ENCODE measurements around the gene PKMYT1.

DNA sequence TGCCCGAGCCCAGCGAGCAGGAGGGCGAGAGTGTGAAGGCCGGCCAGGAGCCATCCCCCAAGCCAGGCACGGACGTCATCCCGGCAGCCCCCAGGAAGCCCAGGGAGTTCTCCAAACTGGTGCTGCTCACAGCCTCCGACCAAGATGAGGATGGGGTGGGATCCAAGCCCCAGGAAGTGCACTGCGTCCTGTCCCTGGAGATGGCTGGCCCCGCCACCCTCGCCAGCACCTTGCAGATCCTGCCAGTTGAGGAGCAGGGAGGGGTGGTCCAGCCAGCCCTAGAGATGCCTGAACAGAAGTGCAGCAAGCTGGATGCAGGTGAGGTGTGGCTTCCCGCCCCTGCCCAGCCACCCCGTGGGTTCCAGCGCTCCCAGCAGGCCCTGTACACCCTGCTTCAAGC lies 50.6 kb downstream of the PKMYT1 start:
- TF ChIP-seq, protein P1, sequence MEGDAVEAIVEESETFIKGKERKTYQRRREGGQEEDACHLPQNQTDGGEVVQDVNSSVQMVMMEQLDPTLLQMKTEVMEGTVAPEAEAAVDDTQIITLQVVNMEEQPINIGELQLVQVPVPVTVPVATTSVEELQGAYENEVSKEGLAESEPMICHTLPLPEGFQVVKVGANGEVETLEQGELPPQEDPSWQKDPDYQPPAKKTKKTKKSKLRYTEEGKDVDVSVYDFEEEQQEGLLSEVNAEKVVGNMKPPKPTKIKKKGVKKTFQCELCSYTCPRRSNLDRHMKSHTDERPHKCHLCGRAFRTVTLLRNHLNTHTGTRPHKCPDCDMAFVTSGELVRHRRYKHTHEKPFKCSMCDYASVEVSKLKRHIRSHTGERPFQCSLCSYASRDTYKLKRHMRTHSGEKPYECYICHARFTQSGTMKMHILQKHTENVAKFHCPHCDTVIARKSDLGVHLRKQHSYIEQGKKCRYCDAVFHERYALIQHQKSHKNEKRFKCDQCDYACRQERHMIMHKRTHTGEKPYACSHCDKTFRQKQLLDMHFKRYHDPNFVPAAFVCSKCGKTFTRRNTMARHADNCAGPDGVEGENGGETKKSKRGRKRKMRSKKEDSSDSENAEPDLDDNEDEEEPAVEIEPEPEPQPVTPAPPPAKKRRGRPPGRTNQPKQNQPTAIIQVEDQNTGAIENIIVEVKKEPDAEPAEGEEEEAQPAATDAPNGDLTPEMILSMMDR (optimal IDR thresholded peaks at IDR 0.05 in 1 of 3, IDR thresholded peaks at IDR 0.05 in 1 of 3, conservative IDR thresholded peaks at IDR 0.05 in 1 of 3; ENCODE audit: extremely low read depth in 1 of 3, insufficient read depth in 2 of 3, low read length in 3 of 3), result no peak
- no peak for TF ChIP-seq EZH2 (IDR thresholded peaks at IDR 0.05; ENCODE audit: low read length)
